GM21723 (cell line): ENCODE measurements around the gene DDX49.
"Not testable (repeated sequence)": the region's sequence is repeated elsewhere in the genome, so short reads cannot be mapped to it uniquely, and the experiment has no call there.

ENCODE experiments used
- ATAC-seq: cut with Tn5 transposase; IDR thresholded peaks from one replicate; pipeline ENCODE4 v1.9.1; 2021; ENCODE audit warnings: mild to moderate bottlenecking, moderate library complexity; ENCODE audit not compliant: unreplicated experiment

Gene DDX49

GRCh38 chr19:18895824-18896341, 23.6 kb upstream of the DDX49 start, which contains the start of gene CERS1:
Gene CERS1 (minus strand): TSS chr19:18896158. CDS start chr19:18896072, 86 bp downstream.
- ATAC-seq = no peak

GRCh38 chr19:18896421-18896841, 23.1 kb upstream of the DDX49 start:
- ATAC-seq = no peak

DNA sequence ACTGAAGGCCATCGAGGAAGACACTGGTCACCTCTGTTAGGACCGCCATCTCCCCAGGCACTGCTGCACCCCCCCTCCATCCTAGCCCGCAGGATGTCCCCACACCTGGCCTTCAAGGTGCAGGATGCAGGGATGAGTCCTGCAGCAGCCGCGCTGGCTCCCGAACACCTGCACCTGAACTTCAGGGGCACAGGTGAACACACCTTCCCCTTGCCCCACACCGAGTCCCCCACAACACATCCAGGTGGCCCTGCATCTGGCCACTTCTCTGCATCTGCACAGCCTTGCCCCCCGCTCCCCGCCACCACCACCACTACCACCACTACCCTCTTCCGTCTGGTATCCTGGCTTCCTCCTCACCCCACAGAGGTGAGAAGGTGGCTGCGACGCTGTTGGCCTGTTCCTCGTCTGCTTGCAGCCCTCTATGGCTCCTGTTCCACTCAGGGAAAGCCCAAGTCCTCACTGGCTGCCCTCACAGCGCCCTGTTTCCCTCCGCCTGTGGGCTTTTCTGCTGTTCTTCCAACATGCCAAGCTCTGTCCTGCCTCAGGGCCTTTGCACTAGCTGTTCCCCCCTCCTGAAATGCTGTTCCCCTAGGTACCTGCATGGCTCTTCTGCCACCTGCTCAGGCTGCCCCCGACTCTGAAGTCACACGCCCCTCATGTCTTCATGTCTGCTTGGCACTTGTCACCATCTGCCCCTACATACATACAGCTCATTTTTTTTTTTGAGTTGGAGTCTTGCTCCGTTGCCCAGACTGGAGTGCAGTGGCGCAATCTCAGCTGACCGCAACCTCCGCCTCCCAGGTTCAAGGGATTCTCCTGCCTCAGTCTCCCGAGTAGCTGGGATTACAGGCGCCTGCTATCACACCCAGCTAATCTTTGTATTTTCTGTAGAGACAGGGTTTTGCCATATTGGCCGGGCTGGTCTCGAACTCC, 22.2 kb upstream of the DDX49 start:
- ATAC-seq = no peak

- no peak for ATAC-seq
These were observed 21.4 kb upstream of the DDX49 start for GRCh38 chr19:18898081-18898606.

DNA sequence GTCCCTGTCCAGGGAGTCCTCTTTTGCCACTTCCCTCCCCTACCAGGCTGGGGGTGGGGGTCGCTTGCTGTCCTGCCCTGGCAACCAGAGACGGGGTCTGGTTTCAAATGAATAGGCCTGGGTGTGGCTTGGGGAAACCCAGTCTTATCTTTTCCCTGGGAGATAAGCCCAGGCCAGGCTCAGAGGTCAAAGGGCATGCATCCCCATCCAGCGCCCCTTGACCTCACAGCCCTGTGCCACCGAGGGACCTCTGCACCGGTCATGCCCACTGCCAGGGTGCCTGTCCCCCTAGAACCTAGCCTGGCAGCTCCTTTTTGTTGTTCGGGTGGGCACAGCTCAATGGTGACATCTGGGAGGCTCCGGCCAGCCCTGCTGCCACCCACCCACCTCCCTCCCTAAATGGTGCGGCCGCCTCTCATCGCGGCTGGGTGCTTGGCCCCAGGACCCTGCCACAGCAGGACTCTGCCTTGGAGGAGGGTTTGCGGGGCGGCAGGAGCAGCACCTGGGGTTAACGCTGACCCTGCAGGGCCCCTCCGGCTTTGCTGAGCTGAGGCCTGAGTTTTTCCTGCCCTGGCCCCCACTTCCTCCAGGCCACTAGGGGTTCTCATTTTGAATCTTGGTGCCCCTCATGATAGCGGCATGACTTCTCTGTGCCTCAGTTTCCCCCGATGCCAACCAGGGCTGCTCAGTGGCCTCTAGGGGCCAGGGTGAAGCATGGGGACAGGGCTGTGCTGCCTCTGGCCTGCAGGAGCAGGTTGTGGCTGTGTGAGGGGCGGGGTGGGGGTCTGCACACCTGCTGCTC, 20.7 kb upstream of the DDX49 start:
- no peak for ATAC-seq

DNA sequence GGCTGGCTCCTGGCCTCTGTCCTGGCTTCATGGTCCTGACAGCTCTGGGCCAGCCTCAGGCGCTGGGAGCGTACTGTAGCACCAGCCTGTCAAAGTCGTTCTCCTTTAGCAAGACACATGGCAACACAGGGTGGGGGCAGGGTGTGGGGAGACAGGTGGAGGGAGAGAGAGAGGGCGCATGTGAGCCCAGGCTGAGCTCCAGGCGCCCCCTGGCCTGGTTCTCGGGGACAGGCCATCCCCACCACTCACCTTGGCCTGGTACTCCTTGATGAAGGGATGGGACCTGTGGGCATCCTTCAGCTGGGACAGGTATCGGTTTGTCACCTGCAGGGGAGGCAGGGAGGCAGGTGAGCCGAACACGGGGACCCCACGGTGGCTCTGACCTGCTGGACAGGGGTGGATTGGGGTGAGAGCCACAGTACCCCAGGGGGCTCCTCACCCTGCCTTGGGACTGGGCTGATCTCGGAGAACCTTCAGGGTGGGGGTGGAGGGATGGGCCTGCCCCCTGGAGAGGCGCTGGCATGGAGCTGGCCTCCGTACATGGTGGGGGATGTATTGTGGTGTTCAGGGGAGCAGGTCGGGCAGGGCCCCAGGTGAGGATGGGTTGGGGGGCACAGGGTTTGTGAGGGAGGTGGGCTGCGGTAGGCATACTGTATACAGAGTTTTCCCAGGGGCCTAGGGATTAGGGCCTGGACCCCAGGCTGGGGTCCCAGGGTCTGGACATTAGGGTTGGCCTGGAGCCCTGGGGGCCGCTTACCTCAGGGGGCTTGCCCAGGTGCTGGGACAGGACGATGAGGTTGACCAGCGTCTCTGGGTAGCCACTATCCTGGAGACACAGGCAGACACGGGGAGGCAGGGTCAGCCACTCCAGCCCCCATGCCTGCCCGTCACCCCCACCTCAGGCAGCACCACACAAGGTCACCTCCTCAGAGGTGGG, 19.6 kb upstream of the DDX49 start:
- ATAC-seq = no peak

- ATAC-seq = no peak
These were observed 18.6 kb upstream of the DDX49 start for GRCh38 chr19:18900700-18901481.

- no peak for ATAC-seq
These were observed 18.0 kb upstream of the DDX49 start for GRCh38 chr19:18901491-18901890.

- not testable (repeated sequence) for ATAC-seq
These were observed 17.0 kb upstream of the DDX49 start for GRCh38 chr19:18902519-18902918.

- no peak for ATAC-seq
These were observed 16.1 kb upstream of the DDX49 start for GRCh38 chr19:18903156-18904037.

GRCh38 chr19:18904334-18905057, 15.0 kb upstream of the DDX49 start:
- ATAC-seq = no peak

GRCh38 chr19:18905058-18905456, 14.5 kb upstream of the DDX49 start:
- no peak for ATAC-seq

GRCh38 chr19:18905513-18906236, 13.8 kb upstream of the DDX49 start:
- ATAC-seq = no peak

DNA sequence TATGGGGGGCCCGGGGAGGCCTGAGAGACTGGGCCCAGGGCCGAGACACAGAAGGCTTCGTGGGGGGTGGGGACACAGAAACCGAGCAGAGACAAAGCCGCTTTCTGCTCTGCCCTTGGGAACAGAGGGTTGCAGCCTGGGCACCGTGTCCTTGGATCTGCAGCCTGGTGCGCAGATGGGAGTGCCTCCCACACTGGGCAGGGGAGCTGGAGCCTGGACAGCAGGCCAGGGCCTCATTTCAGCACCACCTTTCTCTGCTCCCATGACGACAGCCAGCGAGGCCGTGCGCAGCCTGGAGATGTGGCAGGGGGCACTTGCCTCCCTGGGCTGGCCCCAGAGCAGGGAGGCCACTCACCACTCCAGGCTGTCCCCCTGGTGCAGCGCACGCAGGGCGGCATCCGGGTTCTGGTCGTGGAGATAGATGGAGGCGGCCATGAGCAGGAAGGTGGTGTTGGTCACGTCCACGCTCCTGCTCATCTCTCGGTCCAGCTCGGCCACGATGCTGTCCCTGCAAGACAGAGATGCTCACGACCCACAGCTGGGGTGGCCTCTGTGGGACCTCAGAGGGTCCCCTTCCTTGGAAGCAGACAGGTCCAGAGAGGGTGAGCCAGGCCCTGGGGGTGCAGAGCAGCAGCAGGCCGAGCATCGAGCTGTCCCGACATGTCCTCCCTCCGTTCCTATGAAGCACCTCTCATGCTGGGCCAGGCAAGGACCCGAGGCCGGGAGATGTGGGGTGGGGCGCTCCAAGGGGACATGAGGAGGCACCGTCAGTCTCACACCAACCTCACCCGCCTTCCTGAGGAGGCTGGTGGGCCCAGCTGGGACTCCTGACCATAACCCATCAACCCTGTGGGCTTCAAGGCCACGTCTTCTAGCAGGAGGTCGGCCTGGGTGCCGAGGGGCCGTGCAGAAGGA, 12.7 kb upstream of the DDX49 start:
- no peak for ATAC-seq

- ATAC-seq = no peak
These were observed 10.4 kb upstream of the DDX49 start for GRCh38 chr19:18908917-18909619.
